Activated T-cell treated with anti-CD3 and anti-CD28 coated beads for 1 hour (primary cell): Measurements from ENCODE around the gene CEP250.
"Not testable (repeated sequence)": the region's sequence is repeated elsewhere in the genome, so short reads cannot be mapped to it uniquely, and the experiment has no call there.

Experiments
- DNase-seq: peaks from one replicate; pipeline ENCODE4 v3.0.0-alpha.2; 2020; ENCODE audit warnings: low read depth

The CEP250 gene

GRCh38 chr20:35451295-35451694 is 4.1 kb upstream of the CEP250 start:
- no peak for DNase-seq

GRCh38 chr20:35453647-35454046 is 1.8 kb upstream of the CEP250 start:
- DNase-seq, result no peak

DNA sequence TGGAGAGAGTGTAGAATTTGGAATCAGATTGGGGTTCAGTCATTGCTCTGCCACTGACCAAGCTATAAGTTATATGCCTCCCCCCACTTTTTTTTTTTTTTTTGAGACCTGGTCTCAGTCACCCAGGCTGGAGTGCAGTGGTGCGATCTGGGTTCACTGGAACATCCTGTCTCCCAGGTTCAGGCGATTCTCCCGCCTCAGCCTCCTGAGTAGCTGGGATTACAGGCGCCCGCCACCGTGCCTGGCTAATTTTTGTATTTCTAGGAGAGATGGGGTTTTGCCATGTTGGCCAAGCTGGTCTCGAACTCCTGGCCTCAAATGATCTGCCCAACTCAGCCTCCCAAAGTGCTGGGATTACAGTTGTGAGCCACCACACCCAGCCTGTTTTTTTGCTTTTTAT is 1.3 kb downstream of the CEP250 start:
- not testable (repeated sequence) for DNase-seq

- DNase-seq, result not testable (repeated sequence)
These were observed 2.1 kb downstream of the CEP250 start for GRCh38 chr20:35457539-35457938.

DNA sequence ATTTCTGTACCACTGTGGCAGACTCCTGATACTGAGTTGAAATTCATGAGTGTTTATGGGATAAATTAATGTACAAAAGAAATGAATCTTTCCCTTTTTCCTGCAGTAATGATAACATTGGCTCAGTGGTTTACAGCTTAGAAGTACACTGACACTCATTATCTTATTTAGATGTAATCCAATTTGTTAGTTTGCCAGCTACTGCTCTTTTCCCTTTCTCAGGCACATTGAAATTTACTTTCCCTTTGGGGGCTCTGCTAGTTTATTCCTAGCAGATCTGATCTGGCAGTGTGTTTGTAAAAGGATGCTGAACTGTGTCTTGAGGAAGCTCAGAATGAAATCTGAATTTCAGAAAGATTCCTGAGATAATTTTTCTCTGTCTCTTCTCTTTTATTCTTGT is 3.0 kb downstream of the CEP250 start:
- no peak for DNase-seq

DNA sequence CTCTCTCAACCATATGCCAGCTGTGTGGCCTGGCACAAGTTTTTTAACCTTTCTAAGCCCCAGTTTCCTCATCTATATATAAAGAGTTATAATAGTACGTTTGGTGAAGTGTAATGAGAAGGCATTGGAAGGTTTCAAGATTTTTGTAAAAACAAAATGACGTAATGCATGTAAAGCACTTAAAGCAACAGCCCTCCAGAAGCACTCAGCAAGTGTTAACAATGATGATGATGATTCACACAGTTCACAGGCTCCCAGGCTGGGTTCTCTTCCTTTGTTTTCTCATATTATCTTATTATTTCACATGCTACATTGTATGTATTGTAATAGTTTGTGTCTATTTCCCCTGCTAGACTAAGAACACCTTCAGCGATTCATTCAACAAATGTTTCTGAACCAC is 6.2 kb downstream of the CEP250 start:
- DNase-seq, result no peak

DNA sequence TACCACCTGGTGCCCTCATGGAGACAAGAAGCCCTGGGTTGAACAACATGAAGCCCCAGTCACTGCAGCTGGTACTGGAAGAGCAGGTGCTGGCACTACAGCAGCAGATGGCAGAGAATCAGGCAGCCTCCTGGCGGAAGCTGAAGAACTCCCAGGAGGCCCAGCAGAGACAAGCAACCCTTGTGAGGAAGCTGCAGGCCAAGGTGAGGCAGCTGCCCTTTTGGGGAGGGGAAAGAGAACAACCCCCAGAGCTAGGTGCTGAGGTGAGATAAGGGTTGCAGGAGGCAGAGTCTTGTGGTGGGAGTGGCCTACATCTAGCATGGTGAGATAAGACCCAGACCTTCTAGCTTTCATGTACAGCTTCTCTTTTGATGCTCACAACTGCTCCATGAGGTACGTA is 7.0 kb downstream of the CEP250 start:
- DNase-seq, result no peak

DNA sequence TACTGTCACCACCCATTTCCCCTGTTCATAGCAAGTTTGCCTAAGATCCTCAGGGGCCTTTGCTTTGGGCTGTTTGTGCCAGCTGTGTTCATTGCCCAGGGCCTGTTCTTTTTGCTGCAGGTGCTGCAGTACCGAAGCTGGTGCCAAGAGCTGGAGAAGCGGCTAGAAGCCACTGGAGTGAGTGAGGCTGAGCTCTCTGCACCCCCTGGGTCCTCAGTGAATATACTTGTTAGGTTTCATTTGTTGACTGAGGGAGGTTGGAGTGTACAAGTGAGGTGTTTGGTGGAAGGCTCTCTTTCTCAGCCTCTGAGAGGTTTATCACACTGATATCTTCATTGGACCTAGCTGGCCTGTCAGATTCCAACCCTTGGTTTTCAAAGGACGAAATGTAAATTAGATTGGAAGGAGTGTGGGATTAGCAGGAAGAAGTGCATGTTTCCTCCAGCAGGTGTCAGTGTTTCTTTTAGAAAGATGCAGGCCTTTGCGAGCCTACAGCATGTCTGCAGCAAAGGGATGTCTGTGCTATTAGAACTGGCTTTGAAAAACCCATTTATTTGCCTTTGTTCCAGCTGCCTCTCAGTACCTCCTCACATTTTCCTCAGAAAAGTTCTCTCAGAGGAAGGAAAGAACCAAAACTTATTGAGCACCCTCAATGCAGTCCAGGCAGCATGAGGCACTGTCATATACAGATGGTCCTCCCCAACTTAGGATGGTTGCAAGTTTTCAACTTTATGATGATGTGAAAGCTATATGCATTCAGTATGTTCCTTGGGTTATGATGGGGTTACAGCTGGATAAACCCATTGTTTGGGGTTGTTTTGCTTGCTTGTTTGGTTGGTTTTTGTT is 8.3 kb downstream of the CEP250 start:
- DNase-seq, result peak; percentile 40

DNA sequence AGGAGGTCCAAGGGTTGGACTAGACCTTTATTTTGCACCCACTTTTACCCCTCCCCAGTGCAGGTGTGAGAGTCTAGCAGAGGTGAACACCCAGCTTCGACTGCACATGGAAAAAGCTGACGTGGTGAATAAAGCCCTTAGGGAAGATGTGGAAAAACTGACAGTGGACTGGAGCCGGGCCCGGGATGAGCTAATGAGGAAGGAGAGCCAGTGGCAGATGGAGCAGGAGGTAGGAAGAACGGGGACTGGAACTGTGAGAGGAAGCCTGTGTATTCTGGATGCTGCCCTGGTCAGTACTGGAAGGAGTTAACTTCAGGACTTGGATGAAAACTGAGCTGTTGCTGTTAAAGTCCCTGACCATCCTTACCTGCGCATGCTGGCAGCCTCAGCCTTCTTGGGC is 10.6 kb downstream of the CEP250 start:
- no peak for DNase-seq

- no peak for DNase-seq
These were observed 11.5 kb downstream of the CEP250 start for GRCh38 chr20:35466856-35467255.

DNA sequence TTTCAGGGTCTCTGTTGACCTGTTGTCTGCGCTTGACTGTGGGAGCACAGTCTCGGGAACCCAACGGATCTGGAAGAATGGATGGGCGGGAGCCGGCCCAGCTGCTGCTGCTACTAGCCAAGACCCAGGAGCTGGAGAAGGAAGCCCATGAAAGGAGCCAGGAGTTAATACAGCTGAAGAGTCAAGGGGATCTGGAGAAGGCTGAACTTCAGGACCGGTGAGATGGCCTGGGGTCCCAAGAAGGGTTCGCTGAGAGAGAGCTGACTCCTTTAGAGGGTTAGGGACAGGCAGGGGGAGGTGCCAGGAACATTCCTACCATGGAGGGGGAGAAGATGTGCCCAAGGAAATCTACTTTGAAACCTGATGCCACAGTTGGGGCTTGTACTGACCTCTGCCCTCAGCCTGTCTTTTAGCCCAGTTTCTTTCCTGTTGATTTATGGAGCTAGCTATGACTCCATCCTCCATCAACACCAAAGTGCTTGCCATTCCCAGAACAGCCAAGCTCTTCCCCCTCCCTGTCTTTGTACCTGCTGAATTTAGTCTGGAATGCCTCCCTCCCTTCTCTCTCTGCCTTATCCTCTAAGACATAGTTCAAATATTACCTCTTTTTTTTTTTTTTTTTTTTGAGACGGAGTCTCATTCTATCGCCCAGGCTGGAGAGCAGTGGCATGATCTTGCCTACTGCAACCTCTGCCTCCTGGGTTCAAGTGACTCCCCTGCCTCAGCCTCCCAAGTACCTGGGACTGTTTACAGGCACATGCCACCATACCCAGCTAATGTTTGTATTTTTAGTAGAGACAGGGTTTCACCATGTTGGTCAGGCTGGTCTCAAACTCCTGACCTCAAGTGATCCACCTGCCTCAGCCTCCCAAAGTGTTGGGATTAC is 12.2 kb downstream of the CEP250 start:
- DNase-seq, result no peak

DNA sequence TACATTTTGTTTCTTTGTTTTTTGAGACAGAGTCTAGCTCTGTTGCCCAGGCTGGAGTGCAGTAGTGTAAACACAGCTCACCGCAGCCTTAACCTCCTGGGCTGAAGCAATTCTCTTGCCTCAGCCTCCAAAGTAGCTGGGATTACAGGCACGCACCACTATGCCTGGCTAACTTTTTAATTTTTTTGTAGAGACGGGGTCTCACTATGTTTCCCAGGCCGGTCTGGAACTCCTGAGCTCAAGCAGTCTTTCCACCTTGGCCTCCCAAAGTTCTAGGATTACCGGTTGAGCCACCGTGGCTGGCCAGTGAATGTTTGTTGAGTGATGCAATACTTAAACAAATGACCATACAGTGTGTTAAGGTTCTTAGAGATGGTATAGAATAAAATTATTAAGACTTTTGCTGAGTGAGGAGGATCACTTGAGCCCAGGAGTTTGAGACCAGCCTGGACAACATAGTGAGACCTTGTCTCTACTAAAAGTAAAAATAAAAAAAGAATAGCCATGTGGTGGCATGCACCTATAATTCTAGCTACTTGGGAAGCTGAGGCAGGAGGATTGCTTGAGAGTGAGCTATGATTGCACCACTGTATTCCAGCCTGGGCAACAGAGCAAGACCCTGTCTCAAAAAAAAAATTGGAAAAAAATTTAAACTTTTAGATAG is 13.4 kb downstream of the CEP250 start:
- DNase-seq, result no peak

GRCh38 chr20:35472209-35472608 is 16.8 kb downstream of the CEP250 start:
- DNase-seq, result no peak

- DNase-seq, result no peak
These were observed 18.3 kb downstream of the CEP250 start for GRCh38 chr20:35473684-35474083.

- no peak for DNase-seq
These were observed 19.0 kb downstream of the CEP250 start for GRCh38 chr20:35474303-35474871.

DNA sequence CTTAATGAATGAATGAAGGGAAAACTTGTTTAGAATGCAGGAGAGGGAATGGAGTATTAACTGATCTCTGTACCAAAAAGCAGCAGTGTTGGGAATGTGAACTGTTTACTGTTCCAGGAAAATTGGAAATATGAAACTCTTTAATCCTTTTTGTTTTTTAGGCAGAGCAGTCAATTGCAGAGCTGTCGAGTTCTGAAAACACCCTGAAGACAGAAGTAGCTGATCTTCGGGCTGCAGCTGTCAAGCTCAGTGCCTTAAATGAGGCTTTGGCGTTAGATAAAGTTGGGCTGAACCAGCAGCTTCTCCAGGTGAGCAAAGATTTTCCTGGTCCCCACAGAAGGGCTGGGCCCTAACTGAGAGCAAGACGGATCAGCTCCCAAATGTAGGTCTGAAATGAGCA is 20.9 kb downstream of the CEP250 start:
- DNase-seq, result no peak

DNA sequence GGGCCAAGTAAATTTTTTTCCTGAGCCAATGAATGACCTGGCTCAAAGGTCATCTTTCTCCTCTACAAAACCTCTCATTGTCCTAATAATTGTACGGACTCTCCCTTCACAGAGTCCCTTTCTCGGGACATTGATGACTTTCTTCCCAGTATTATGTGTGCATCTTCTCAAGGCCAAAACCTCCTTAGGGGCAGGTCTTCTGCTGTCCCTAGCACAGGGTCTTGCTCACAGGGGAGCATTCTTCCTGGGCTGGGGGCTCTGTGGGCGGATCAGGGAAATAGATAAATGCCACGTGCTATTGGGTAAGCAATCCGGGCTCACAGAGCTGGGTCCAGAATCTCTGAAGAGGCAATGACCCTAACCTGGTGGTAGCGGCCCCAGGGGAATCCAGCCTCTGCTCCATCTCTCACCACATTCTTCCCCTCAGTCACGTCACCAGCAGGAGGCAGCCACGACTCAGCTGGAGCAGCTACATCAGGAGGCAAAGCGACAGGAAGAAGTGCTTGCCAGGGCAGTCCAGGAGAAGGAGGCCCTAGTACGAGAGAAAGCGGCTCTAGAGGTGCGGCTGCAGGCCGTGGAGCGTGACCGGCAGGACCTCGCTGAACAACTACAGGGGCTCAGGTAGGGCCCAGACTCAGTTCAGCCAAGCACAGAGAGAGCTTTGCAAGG is 23.5 kb downstream of the CEP250 start:
- DNase-seq, result no peak

GRCh38 chr20:35479798-35480197 is 24.4 kb downstream of the CEP250 start:
- no peak for DNase-seq

- DNase-seq, result no peak
These were observed 32.1 kb downstream of the CEP250 start for GRCh38 chr20:35487479-35487878.

- no peak for DNase-seq
These were observed 34.3 kb downstream of the CEP250 start for GRCh38 chr20:35489717-35490116.

DNA sequence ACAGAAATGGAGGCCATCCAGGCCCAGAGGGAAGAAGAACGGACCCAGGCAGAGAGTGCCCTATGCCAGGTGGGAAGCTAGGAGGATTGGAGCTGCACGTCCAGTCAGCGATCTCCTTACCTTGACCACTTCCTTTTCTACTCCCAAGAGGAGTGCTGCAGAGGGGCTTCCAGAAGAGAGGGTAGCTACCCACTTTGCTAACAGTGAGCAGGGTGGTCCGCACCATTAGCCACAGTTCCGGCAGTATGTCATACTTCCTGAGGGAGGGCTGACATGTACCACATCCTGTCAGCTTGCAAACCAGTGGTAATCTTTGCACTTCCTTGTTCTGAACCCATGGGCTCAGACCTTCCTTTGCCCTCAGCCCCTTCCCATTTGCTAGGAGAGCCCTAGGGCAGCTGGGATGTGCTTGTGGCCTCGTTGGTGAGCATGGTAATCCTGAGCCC is 35.4 kb downstream of the CEP250 start:
- DNase-seq, result peak; percentile 49

GRCh38 chr20:35491823-35492222 is 36.4 kb downstream of the CEP250 start:
- no peak for DNase-seq
